ENCODE measurements around the gene TRPM2.

Gene TRPM2

GRCh38 chr21:44425307-44425894 is 72.0 kb downstream of the TRPM2 start:
- Mint-ChIP-seq H3K4me3 (no peak overlapping the region), H3K4me1 (ENCODE audit: low read depth) (no peaks in the 10 kb centered on the region), H3K9me3 (peaks cover 8% of the 10 kb centered on the region), H3K27me3 (ENCODE audit: low read depth) (no peaks in the 10 kb centered on the region), H3K36me3 (ENCODE audit: low read depth) (peaks cover 4% of the 10 kb centered on the region), H3K27ac (no peak overlapping the region)
- no peak for DNase-seq (ENCODE audit: low spot score)

GRCh38 chr21:44425895-44426662 is 72.7 kb downstream of the TRPM2 start:
- DNase-seq (ENCODE audit: low spot score): no peak
- Mint-ChIP-seq H3K27ac (no peak overlapping the region), H3K27me3 (ENCODE audit: low read depth) (no peaks in the 10 kb centered on the region), H3K9me3 (peaks cover 12% of the 10 kb centered on the region), H3K4me3 (no peak overlapping the region), H3K4me1 (ENCODE audit: low read depth) (no peaks in the 10 kb centered on the region), H3K36me3 (ENCODE audit: low read depth) (peaks cover 4% of the 10 kb centered on the region)

GRCh38 chr21:44426663-44427191 is 73.3 kb downstream of the TRPM2 start:
- H3K4me3 Mint-ChIP-seq: no peak overlapping the region
- no peaks in the 10 kb centered on the region for H3K27me3 Mint-ChIP-seq (ENCODE audit: low read depth)
- peaks cover 5% of the 10 kb centered on the region for H3K36me3 Mint-ChIP-seq (ENCODE audit: low read depth)
- H3K27ac Mint-ChIP-seq: no peak overlapping the region
- no peaks in the 10 kb centered on the region for H3K4me1 Mint-ChIP-seq (ENCODE audit: low read depth)
- no peak for DNase-seq (ENCODE audit: low spot score)
- H3K9me3 Mint-ChIP-seq: peaks cover 14% of the 10 kb centered on the region

- Mint-ChIP-seq H3K4me3 (no peak overlapping the region), H3K4me1 (ENCODE audit: low read depth) (no peaks in the 10 kb centered on the region), H3K27me3 (ENCODE audit: low read depth) (no peaks in the 10 kb centered on the region), H3K9me3 (peaks cover 17% of the 10 kb centered on the region), H3K36me3 (ENCODE audit: low read depth) (peaks cover 7% of the 10 kb centered on the region), H3K27ac (no peak overlapping the region)
- no peak for DNase-seq (ENCODE audit: low spot score)
These were observed 74.1 kb downstream of the TRPM2 start for GRCh38 chr21:44427241-44428120.

GRCh38 chr21:44428281-44428960 is 75.0 kb downstream of the TRPM2 start:
- DNase-seq (ENCODE audit: low spot score): peak; percentile 16
- H3K27me3 Mint-ChIP-seq (ENCODE audit: low read depth): no peaks in the 10 kb centered on the region
- H3K4me3 Mint-ChIP-seq: no peak overlapping the region
- no peak overlapping the region for H3K27ac Mint-ChIP-seq
- peaks cover 7% of the 10 kb centered on the region for H3K36me3 Mint-ChIP-seq (ENCODE audit: low read depth)
- H3K9me3 Mint-ChIP-seq: peaks cover 17% of the 10 kb centered on the region
- H3K4me1 Mint-ChIP-seq (ENCODE audit: low read depth): no peaks in the 10 kb centered on the region

- no peak overlapping the region for H3K27ac Mint-ChIP-seq
- peaks cover 17% of the 10 kb centered on the region for H3K9me3 Mint-ChIP-seq
- H3K4me1 Mint-ChIP-seq (ENCODE audit: low read depth): no peaks in the 10 kb centered on the region
- peaks cover 7% of the 10 kb centered on the region for H3K36me3 Mint-ChIP-seq (ENCODE audit: low read depth)
- H3K27me3 Mint-ChIP-seq (ENCODE audit: low read depth): no peaks in the 10 kb centered on the region
- H3K4me3 Mint-ChIP-seq: no peak overlapping the region
- DNase-seq (ENCODE audit: low spot score): no peak
These were observed 76.5 kb downstream of the TRPM2 start for GRCh38 chr21:44429894-44430293.

GRCh38 chr21:44431300-44431699 is 77.9 kb downstream of the TRPM2 start:
- Mint-ChIP-seq H3K36me3 (ENCODE audit: low read depth) (peaks cover 7% of the 10 kb centered on the region), H3K27me3 (ENCODE audit: low read depth) (no peaks in the 10 kb centered on the region), H3K9me3 (peaks cover 17% of the 10 kb centered on the region), H3K4me3 (no peak overlapping the region), H3K27ac (no peak overlapping the region), H3K4me1 (ENCODE audit: low read depth) (no peaks in the 10 kb centered on the region)
- DNase-seq (ENCODE audit: low spot score): no peak

- no peak for DNase-seq (ENCODE audit: low spot score)
- Mint-ChIP-seq H3K27me3 (ENCODE audit: low read depth) (no peaks in the 10 kb centered on the region), H3K36me3 (ENCODE audit: low read depth) (peaks cover 5% of the 10 kb centered on the region), H3K4me3 (no peak overlapping the region), H3K27ac (peak overlapping the region; percentile 13), H3K9me3 (peaks cover 17% of the 10 kb centered on the region), H3K4me1 (ENCODE audit: low read depth) (no peaks in the 10 kb centered on the region)
These were observed 79.7 kb downstream of the TRPM2 start for GRCh38 chr21:44432841-44433790.

GRCh38 chr21:44433791-44434567 is 80.6 kb downstream of the TRPM2 start:
- Mint-ChIP-seq H3K36me3 (ENCODE audit: low read depth) (peaks cover 3% of the 10 kb centered on the region), H3K27ac (no peak overlapping the region), H3K4me1 (ENCODE audit: low read depth) (no peaks in the 10 kb centered on the region), H3K9me3 (peaks cover 17% of the 10 kb centered on the region), H3K27me3 (ENCODE audit: low read depth) (no peaks in the 10 kb centered on the region), H3K4me3 (no peak overlapping the region)
- DNase-seq (ENCODE audit: low spot score): no peak

GRCh38 chr21:44434568-44434925 is 81.1 kb downstream of the TRPM2 start:
- H3K4me3 Mint-ChIP-seq: no peak overlapping the region

GRCh38 chr21:44434936-44435635 is 81.7 kb downstream of the TRPM2 start:
- DNase-seq (ENCODE audit: low spot score): no peak
- H3K27ac Mint-ChIP-seq: peak overlapping the region; percentile 3
- H3K4me1 Mint-ChIP-seq (ENCODE audit: low read depth): no peaks in the 10 kb centered on the region
- H3K9me3 Mint-ChIP-seq: peaks cover 10% of the 10 kb centered on the region
- peaks cover 3% of the 10 kb centered on the region for H3K36me3 Mint-ChIP-seq (ENCODE audit: low read depth)
- no peak overlapping the region for H3K4me3 Mint-ChIP-seq
- no peaks in the 10 kb centered on the region for H3K27me3 Mint-ChIP-seq (ENCODE audit: low read depth)

More at GRCh38 chr21:44434568-44434925, 81.1 kb downstream of the TRPM2 start:
- Mint-ChIP-seq H3K27ac (no peak overlapping the region), H3K9me3 (peaks cover 16% of the 10 kb centered on the region), H3K27me3 (ENCODE audit: low read depth) (no peaks in the 10 kb centered on the region), H3K36me3 (ENCODE audit: low read depth) (peaks cover 3% of the 10 kb centered on the region), H3K4me1 (ENCODE audit: low read depth) (no peaks in the 10 kb centered on the region)
- DNase-seq (ENCODE audit: low spot score): no peak
